RWPE1 (cell line): ENCODE results near the gene IRX3.

Experiments
- CTCF ChIA-PET: fragments of 350-600 bp; sonication (Branson Sonifier 250); formaldehyde crosslinking; extraction: SDS; loops from one replicate; lab custom pipeline; 2021; lab: Yijun Ruan, JAX
- POLR2A ChIA-PET: fragments of 400-600 bp; formaldehyde crosslinking; extraction: SDS; loops from one replicate; lab custom pipeline; 2020; ENCODE audit warnings: antibody characterized with exemption; ENCODE audit not compliant: low non-redundant PET; lab: Yijun Ruan, JAX
- DNase-seq: peaks from one replicate; pipeline ENCODE4 v3.0.0; 2012; ENCODE audit warnings: low spot score
- H3K27ac ChIP-seq: fragments of 450-650 bp; 2 replicates; pipeline ENCODE4 v1.5.1; 2017
- CTCF ChIP-seq: fragments of 450-650 bp; conservative IDR thresholded peaks from 2 replicates; pipeline ENCODE4 v1.5.1; 2017; ENCODE audit warnings: low read depth, mild to moderate bottlenecking

Gene IRX3

GRCh38 chr16:54313789-54314188, 27.2 kb upstream of the IRX3 start:
- TF ChIP-seq CTCF = no peak
- no peak overlapping the region for H3K27ac ChIP-seq
- POLR2A ChIA-PET = no interaction called here
- CTCF ChIA-PET = no interaction called here
- no peak for DNase-seq

GRCh38 chr16:54312502-54312991, 26.0 kb upstream of the IRX3 start:
- TF ChIP-seq CTCF = no peak
- ChIA-PET CTCF (no interaction called here), POLR2A (no interaction called here)
- no peak for DNase-seq
- no peak overlapping the region for H3K27ac ChIP-seq

- H3K27ac ChIP-seq = no peak overlapping the region
- CTCF ChIA-PET = no interaction called here
- no peak for DNase-seq
- POLR2A ChIA-PET = no interaction called here
- no peak for TF ChIP-seq CTCF
These were observed 22.8 kb upstream of the IRX3 start for GRCh38 chr16:54309341-54309740.

GRCh38 chr16:54305080-54305479, 18.5 kb upstream of the IRX3 start:
- H3K27ac ChIP-seq = no peak overlapping the region
- no peak for DNase-seq
- ChIA-PET CTCF (interaction anchor here (0.7 kb wide), 1 partner anchor 364 kb away, joined by 3 read pairs; no protein-coding TSS in a partner anchor), POLR2A (no interaction called here)
- TF ChIP-seq CTCF = no peak

GRCh38 chr16:54303613-54304012, 17.0 kb upstream of the IRX3 start:
- TF ChIP-seq CTCF = no peak
- DNase-seq = no peak
- no peak overlapping the region for H3K27ac ChIP-seq
- POLR2A ChIA-PET = no interaction called here
- CTCF ChIA-PET = no interaction called here

GRCh38 chr16:54297154-54297553, 10.6 kb upstream of the IRX3 start:
- no peak for TF ChIP-seq CTCF
- CTCF ChIA-PET = no interaction called here
- DNase-seq = no peak
- no peak overlapping the region for H3K27ac ChIP-seq
- POLR2A ChIA-PET = no interaction called here
